Ovary (tissue), 3 donors: ENCODE data around the gene GRM8.
"Not testable (repeated sequence)": the region's sequence is repeated elsewhere in the genome, so short reads cannot be mapped to it uniquely, and the experiment has no call there.

Experiments used
- POLR2A ChIP-seq: fragments of 450-650 bp; IDR thresholded peaks from one replicate; pipeline ENCODE4 v1.6.1; 2017; ENCODE audit warnings: antibody characterized with exemption, mild to moderate bottlenecking, moderate library complexity
- TF ChIP-seq, protein P1 (sequence below), 3 donors: fragments of 450-650 bp in 2 of 3; fragments of 200-600 bp in 1 of 3; IDR thresholded peaks; one replicate each; pipeline versions ENCODE4 v1.5.1 to v1.8.0; 2016 to 2022; ENCODE audit warnings: antibody characterized with exemption in 3 of 3, mild to moderate bottlenecking in 1 of 3
- donor health status: DM: no; HTN: no; CAD: no.

GRCh38 chr7:126882730-126883129 lies 370.0 kb downstream of the GRM8 start:
- TF ChIP-seq, protein P1, sequence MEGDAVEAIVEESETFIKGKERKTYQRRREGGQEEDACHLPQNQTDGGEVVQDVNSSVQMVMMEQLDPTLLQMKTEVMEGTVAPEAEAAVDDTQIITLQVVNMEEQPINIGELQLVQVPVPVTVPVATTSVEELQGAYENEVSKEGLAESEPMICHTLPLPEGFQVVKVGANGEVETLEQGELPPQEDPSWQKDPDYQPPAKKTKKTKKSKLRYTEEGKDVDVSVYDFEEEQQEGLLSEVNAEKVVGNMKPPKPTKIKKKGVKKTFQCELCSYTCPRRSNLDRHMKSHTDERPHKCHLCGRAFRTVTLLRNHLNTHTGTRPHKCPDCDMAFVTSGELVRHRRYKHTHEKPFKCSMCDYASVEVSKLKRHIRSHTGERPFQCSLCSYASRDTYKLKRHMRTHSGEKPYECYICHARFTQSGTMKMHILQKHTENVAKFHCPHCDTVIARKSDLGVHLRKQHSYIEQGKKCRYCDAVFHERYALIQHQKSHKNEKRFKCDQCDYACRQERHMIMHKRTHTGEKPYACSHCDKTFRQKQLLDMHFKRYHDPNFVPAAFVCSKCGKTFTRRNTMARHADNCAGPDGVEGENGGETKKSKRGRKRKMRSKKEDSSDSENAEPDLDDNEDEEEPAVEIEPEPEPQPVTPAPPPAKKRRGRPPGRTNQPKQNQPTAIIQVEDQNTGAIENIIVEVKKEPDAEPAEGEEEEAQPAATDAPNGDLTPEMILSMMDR (IDR thresholded peaks at IDR 0.05): not testable (repeated sequence)
- not testable (repeated sequence) for TF ChIP-seq POLR2A
